Measurements from ENCODE around the gene TRIM31.
A peak's percentile ranks its signal among the peaks of the same experiment; 100 is the strongest.

Gene TRIM31

GRCh38 chr6:30061092-30061857 is 51.6 kb downstream of the TRIM31 start, which contains the start of gene POLR1H:
POLR1H (plus strand) TSS chr6:30061265; CDS start chr6:30061525, 260 bp downstream.
- peak within 1 kb of the TSS; percentile 90 for H3K27ac ChIP-seq
- no peak for TF ChIP-seq CTCF (conservative IDR thresholded peaks at IDR 0.05)

GRCh38 chr6:30060606-30061091 is 52.2 kb downstream of the TRIM31 start:
- peak overlapping the region; percentile 90 for H3K27ac ChIP-seq
- TF ChIP-seq CTCF (conservative IDR thresholded peaks at IDR 0.05) = no peak

GRCh38 chr6:30055513-30055912 is 57.4 kb downstream of the TRIM31 start:
- TF ChIP-seq CTCF (conservative IDR thresholded peaks at IDR 0.05) = no peak
- H3K27ac ChIP-seq = no peak overlapping the region

- TF ChIP-seq CTCF (conservative IDR thresholded peaks at IDR 0.05) = no peak
- H3K27ac ChIP-seq = no peak overlapping the region
These were observed 59.2 kb downstream of the TRIM31 start for GRCh38 chr6:30053682-30054081.

All from VCaP (cell line).